IMR-90 (cell line): ENCODE results near the gene CCR3. TPM values are rescaled to one million over a fixed set of nuclear protein-coding genes. Genes with fewer than 3 reads are reported as not detected.

Experiments used
- ATAC-seq: fragments of 200-7000 bp; cut with Tn5 transposase; 2 replicates; pipeline ENCODE4 v1.9.1; 2020; ENCODE audit warnings: low read depth, mild to moderate bottlenecking, moderate library complexity
- BruUV-seq: library from RNA; stranded (reverse); fragments of 400-500 nt; replicated peaks from 2 replicates; lab custom pipeline; 2021; lab: Mats Ljungman, UMichigan
- CTCF ChIA-PET: fragments of 300-600 bp; formaldehyde crosslinking; extraction: SDS; loops from one replicate; lab custom pipeline; 2021; ENCODE audit warnings: antibody characterized with exemption; lab: Yijun Ruan, JAX
- POLR2A ChIA-PET: fragments of 300-600 bp; sonication (Branson Sonifier 250); formaldehyde crosslinking; loops from one replicate; lab custom pipeline; 2022; ENCODE audit warnings: antibody characterized with exemption; ENCODE audit not compliant: unreplicated experiment; lab: Charles Lee
- DNase-seq: peaks from one replicate; pipeline ENCODE4 v3.0.0; 2013
- H2AFZ ChIP-seq: replicated peaks from 2 replicates; pipeline ENCODE3; 2013; ENCODE audit warnings: low read length, mild to moderate bottlenecking; ENCODE audit not compliant: poor library complexity
- H2AK5ac ChIP-seq: 2 replicates; pipeline ENCODE4 v1.6.1; 2013; ENCODE audit warnings: low read depth, low read length, inconsistent platforms
- H2AK9ac ChIP-seq: replicated peaks from 2 replicates; pipeline ENCODE3; 2013; ENCODE audit warnings: mild to moderate bottlenecking, low read depth, low read length, moderate library complexity; ENCODE audit not compliant: poor library complexity
- H2BK120ac ChIP-seq: 2 replicates; pipeline ENCODE4 v1.6.1; 2013; ENCODE audit warnings: low read depth, low read length, inconsistent platforms
- H2BK15ac ChIP-seq: 3 replicates; pipeline ENCODE4 v1.6.1; 2013; ENCODE audit warnings: low read depth, low read length, inconsistent platforms
- H2BK20ac ChIP-seq: 2 replicates; pipeline ENCODE4 v1.6.1; 2013; ENCODE audit warnings: low read depth, mild to moderate bottlenecking, inconsistent platforms, low read length, moderate library complexity
- H2BK5ac ChIP-seq: 2 replicates; pipeline ENCODE4 v1.6.1; 2013; ENCODE audit warnings: mild to moderate bottlenecking, low read depth, low read length, inconsistent platforms; ENCODE audit not compliant: poor library complexity, severe bottlenecking
- H3K14ac ChIP-seq: replicated peaks from 2 replicates; pipeline ENCODE4 v1.6.1; 2013; ENCODE audit warnings: low read depth, low read length, inconsistent platforms
- H3K18ac ChIP-seq: 2 replicates; pipeline ENCODE4 v1.6.1; 2013; ENCODE audit warnings: low read depth, low read length, control low read depth
- H3K23ac ChIP-seq: 2 replicates; pipeline ENCODE4 v1.6.1; 2013; ENCODE audit warnings: low read depth, low read length, inconsistent platforms
- H3K27ac ChIP-seq: 2 replicates; pipeline ENCODE4 v1.5.1; 2013; ENCODE audit warnings: mild to moderate bottlenecking, control low read depth, low read length; ENCODE audit not compliant: insufficient read depth
- H3K27me3 ChIP-seq: 2 replicates; pipeline ENCODE4 v1.6.1; 2013; ENCODE audit warnings: low read length; ENCODE audit not compliant: control insufficient read depth, insufficient read depth
- H3K36me3 ChIP-seq: 2 replicates; pipeline ENCODE4 v1.6.1; 2013; ENCODE audit warnings: low read length, mixed read lengths; ENCODE audit not compliant: control insufficient read depth, insufficient read depth
- H3K4ac ChIP-seq: 2 replicates; pipeline ENCODE4 v1.6.1; 2013; ENCODE audit warnings: low read depth, low read length, inconsistent platforms
- H3K4me1 ChIP-seq: 2 replicates; pipeline ENCODE4 v1.6.1; 2013; ENCODE audit warnings: low read length, mixed read lengths; ENCODE audit not compliant: control insufficient read depth, insufficient read depth
- H3K4me2 ChIP-seq: 2 replicates; pipeline ENCODE4 v1.6.1; 2013; ENCODE audit warnings: low read depth, mild to moderate bottlenecking, control low read depth, low read length, moderate library complexity
- H3K4me3 ChIP-seq: 2 replicates; pipeline ENCODE4 v1.5.1; 2013; ENCODE audit warnings: low read depth, mild to moderate bottlenecking, control low read depth, low read length, moderate library complexity; ENCODE audit not compliant: insufficient read depth
- H3K56ac ChIP-seq: 2 replicates; pipeline ENCODE4 v1.6.1; 2013; ENCODE audit warnings: low read length, inconsistent platforms; ENCODE audit not compliant: insufficient read depth; ENCODE audit errors: extremely low read depth
- H3K79me1 ChIP-seq, 2 experiments: 2 replicates each; pipeline ENCODE4 v1.6.1; 2013; ENCODE audit warnings: low read length in 2 of 2, inconsistent platforms in 1 of 2, low read depth in 1 of 2
- H3K9ac ChIP-seq: 2 replicates; pipeline ENCODE4 v1.6.1; 2013; ENCODE audit warnings: low read depth, low read length, control low read depth
- H3K9me1 ChIP-seq: 2 replicates; pipeline ENCODE4 v1.6.1; 2013; ENCODE audit warnings: low read length, inconsistent platforms; ENCODE audit not compliant: insufficient read depth
- H3K9me3 ChIP-seq: 2 replicates; pipeline ENCODE4 v1.6.1; 2013; ENCODE audit warnings: low read length; ENCODE audit not compliant: control insufficient read depth, insufficient read depth
- H4K20me1 ChIP-seq: 2 replicates; pipeline ENCODE4 v1.6.1; 2013; ENCODE audit warnings: low read length, inconsistent platforms; ENCODE audit not compliant: insufficient read depth
- H4K5ac ChIP-seq: 2 replicates; pipeline ENCODE4 v1.6.1; 2013; ENCODE audit warnings: mild to moderate bottlenecking, low read depth, low read length, control low read depth
- H4K8ac ChIP-seq, 2 experiments: 2 replicates each; pipeline ENCODE4 v1.6.1; 2013; ENCODE audit warnings: low read depth in 2 of 2, low read length in 2 of 2, control low read depth in 1 of 2, inconsistent platforms in 1 of 2
- H4K91ac ChIP-seq: 2 replicates; pipeline ENCODE4 v1.6.1; 2013; ENCODE audit warnings: low read depth, low read length, inconsistent platforms; ENCODE audit not compliant: insufficient read depth
- MAZ ChIP-seq: IDR thresholded peaks from 2 replicates; pipeline ENCODE4 v1.6.1; 2012; ENCODE audit warnings: low read depth, mild to moderate bottlenecking, low read length, improper control_type of control experiment, moderate library complexity, borderline replicate concordance
- RFX5 ChIP-seq: IDR thresholded peaks from 2 replicates; pipeline ENCODE4 v1.8.0; 2012; ENCODE audit warnings: low read depth, mild to moderate bottlenecking, low read length, moderate library complexity
- SMC3 ChIP-seq: fragments of 150-350 bp; IDR thresholded peaks from 2 replicates; pipeline ENCODE4 v1.6.1; 2016; ENCODE audit warnings: low read depth, mild to moderate bottlenecking, antibody characterized with exemption, low read length, moderate library complexity
- WGBS, 2 experiments: methylation state at CpG; one replicate each; pipeline versions ENCODE4 v1.1.5 to v1.1.7; 2013; ENCODE audit warnings: missing lambda C conversion rate in 2 of 2; ENCODE audit not compliant: insufficient read length in 1 of 2; ENCODE audit errors: extremely low coverage in 2 of 2; 5-methylcytosine and 5-hydroxymethylcytosine counted together
- dilution Hi-C: fragments of 300-500 bp; cut with HindIII; formaldehyde crosslinking; loops from one replicate; pipeline ENCODE4 v1.14.3; 2018; ENCODE audit warnings: low sequenced_read_pairs; ENCODE audit not compliant: unreplicated experiment
- in situ Hi-C: fragments of 300-500 bp; cut with MboI; formaldehyde crosslinking; loops from 3 replicates; pipeline ENCODE4 v1.14.3; 2019; ENCODE audit warnings: low sequenced_read_pairs, inconsistent platforms, mixed read lengths
- intact Hi-C: fragments of 100-400 bp; cut with micrococcal nuclease; formaldehyde crosslinking; loops from 2 replicates; pipeline ENCODE4 v1.10.0; 2022
- polyA plus RNA-seq, 3 experiments: library from polyadenylated mRNA; depleted of rRNA; stranded (reverse); fragments of >200 nt; gene quantifications; 2 replicates each; pipeline ENCODE4 v1.2.3, GENCODE V29; 2012; ENCODE audit warnings: low replicate concordance in 1 of 3
- total RNA-seq: library from RNA; depleted of rRNA; stranded (reverse); fragments of >200 nt; gene quantifications from 2 replicates; pipeline ENCODE4 v1.2.3, GENCODE V29; 2012

CCR3 gene
- total and polyA plus RNA-seq, 2 of the 4 experiments (the other 2 are of a cell fraction) = not detected

GRCh38 chr3:46203681-46204080, 38.6 kb upstream of the CCR3 start:
- in situ Hi-C loops = no loop called here
- POLR2A ChIA-PET = no interaction called here
- Histone ChIP-seq H3K27ac (no peak overlapping the region), H4K5ac (no peak overlapping the region), H4K20me1 (no peaks in the 10 kb centered on the region), H3K27me3 (peaks cover 24% of the 10 kb centered on the region), H2BK20ac (no peak overlapping the region), H3K9me3 (no peaks in the 10 kb centered on the region), H2BK15ac (no peak overlapping the region), H3K4ac (no peak overlapping the region), H3K23ac (no peak overlapping the region), H3K4me1 (no peaks in the 10 kb centered on the region), H3K9me1 (no peaks in the 10 kb centered on the region), H4K91ac (no peak overlapping the region), H2AK5ac (no peak overlapping the region), H2BK5ac (no peak overlapping the region), H3K14ac (no peak overlapping the region), H4K8ac (no peak overlapping the region), H2AK9ac (no peak overlapping the region), H2AFZ (no peak overlapping the region), H3K36me3 (no peaks in the 10 kb centered on the region), H3K56ac (no peak overlapping the region), H3K79me1 (no peaks in the 10 kb centered on the region), H3K4me3 (no peak overlapping the region), H3K9ac (no peak overlapping the region), H3K4me2 (no peak overlapping the region), H2BK120ac (no peak overlapping the region), H3K18ac (no peak overlapping the region)
- no peak for DNase-seq
- intact Hi-C loops = no loop called here
- CTCF ChIA-PET = no interaction called here
- 73% methylated on average over 2 of the region's 12 CpGs; no CpG with 5 or more reads in 1 of the 2 experiments for WGBS, 2 experiments
- TF ChIP-seq SMC3 = no peak
- TF ChIP-seq RFX5 = no peak
- no peak for TF ChIP-seq MAZ
- dilution Hi-C loops = no loop called here
- no peak for ATAC-seq
- BruUV-seq = no TSS peak
